HEK293 (cell line): Measurements from ENCODE around the gene ARG2.

Experiments used
- CTCF ChIA-PET: fragments of 350-600 bp; formaldehyde crosslinking; extraction: SDS; loops from one replicate; lab custom pipeline; 2021; ENCODE audit warnings: antibody characterized with exemption; lab: Yijun Ruan, JAX
- POLR2A ChIA-PET: fragments of 300-600 bp; formaldehyde crosslinking; extraction: SDS; loops from one replicate; lab custom pipeline; 2020; ENCODE audit warnings: antibody characterized with exemption, inconsistent platforms; lab: Yijun Ruan, JAX
- H3K27ac ChIP-seq: fragments of 200-500 bp; sonication (Bioruptor generic); 2 replicates; pipeline ENCODE4 v1.5.1; 2014; ENCODE audit warnings: low read depth, low read length, control low read depth, inconsistent platforms; ENCODE audit errors: extremely low read depth
- H3K36me3 ChIP-seq, 2 experiments: fragments of 200-500 bp in 1 of 2; sonication (Bioruptor generic) in 1 of 2; 1 replicate in 1 of 2; 2 replicates in 1 of 2; pipeline ENCODE4 v1.5.1; 2014 to 2017; ENCODE audit warnings: inconsistent platforms in 2 of 2, low read length in 2 of 2; ENCODE audit not compliant: control insufficient read depth in 2 of 2, insufficient read depth in 1 of 2
- H3K4me1 ChIP-seq: fragments of 200-500 bp; sonication (Bioruptor generic); 2 replicates; pipeline ENCODE4 v1.5.1; 2014; ENCODE audit warnings: mild to moderate bottlenecking, low read length, inconsistent platforms; ENCODE audit not compliant: control insufficient read depth, insufficient read depth
- H3K4me3 ChIP-seq: 2 replicates; pipeline ENCODE4 v1.5.1; 2011; ENCODE audit warnings: low read depth, mild to moderate bottlenecking, control low read depth, low read length, moderate library complexity
- H3K9me3 ChIP-seq: fragments of 200-500 bp; sonication (Bioruptor generic); 2 replicates; pipeline ENCODE4 v1.5.1; 2014; ENCODE audit warnings: low read depth, low read length, inconsistent platforms; ENCODE audit not compliant: control insufficient read depth, insufficient read depth
- CTCF ChIP-seq: fragments of 450-650 bp; formaldehyde crosslinking; IDR thresholded peaks from 2 replicates; pipeline ENCODE4 v1.5.1; 2016; ENCODE audit warnings: missing biosample characterization, missing genetic modification characterization
- GFI1B ChIP-seq: fragments of 450-650 bp; formaldehyde crosslinking; IDR thresholded peaks from 2 replicates; pipeline ENCODE4 v1.5.1; 2016; ENCODE audit warnings: missing biosample characterization, missing genetic modification characterization
- GLI2 ChIP-seq: fragments of 450-650 bp; formaldehyde crosslinking; IDR thresholded peaks from 2 replicates; pipeline ENCODE4; 2017; ENCODE audit warnings: missing biosample characterization, missing genetic modification characterization, low read depth, borderline replicate concordance
- KLF8 ChIP-seq: fragments of 450-650 bp; formaldehyde crosslinking; IDR thresholded peaks from 2 replicates; pipeline ENCODE4 v1.5.1; 2016; ENCODE audit warnings: missing biosample characterization, missing genetic modification characterization
- PBX3 ChIP-seq: sonication (generic); formaldehyde crosslinking; IDR thresholded peaks from 2 replicates; pipeline ENCODE4 v1.8.1; 2022; ENCODE audit warnings: mild to moderate bottlenecking, moderate library complexity, missing genetic modification reagents
- TRIM28 ChIP-seq: IDR thresholded peaks from 2 replicates; pipeline ENCODE4 v1.6.1; 2011; ENCODE audit warnings: low read length, control low read depth, borderline replicate concordance
- ZNF121 ChIP-seq: fragments of 450-650 bp; formaldehyde crosslinking; IDR thresholded peaks from 2 replicates; pipeline ENCODE4 v1.5.1; 2016; ENCODE audit warnings: missing biosample characterization, missing genetic modification characterization
- ZNF26 ChIP-seq: fragments of 450-650 bp; formaldehyde crosslinking; IDR thresholded peaks from 2 replicates; pipeline ENCODE4 v1.5.1; 2016; ENCODE audit warnings: missing biosample characterization, missing genetic modification characterization
- ZNF280C ChIP-seq: fragments of 450-650 bp; formaldehyde crosslinking; IDR thresholded peaks from 2 replicates; pipeline ENCODE4 v1.5.1; 2016; ENCODE audit warnings: missing biosample characterization, missing genetic modification characterization
- ZNF426 ChIP-seq: fragments of 450-650 bp; formaldehyde crosslinking; IDR thresholded peaks from 2 replicates; pipeline ENCODE4 v1.5.1; 2017; ENCODE audit warnings: missing biosample characterization, missing genetic modification characterization, mild to moderate bottlenecking, inconsistent platforms, moderate library complexity
- ZNF558 ChIP-seq: fragments of 450-650 bp; formaldehyde crosslinking; IDR thresholded peaks from 2 replicates; pipeline ENCODE4 v1.5.1; 2016; ENCODE audit warnings: missing biosample characterization, missing genetic modification characterization
- ZNF623 ChIP-seq: fragments of 450-650 bp; formaldehyde crosslinking; IDR thresholded peaks from 2 replicates; pipeline ENCODE4 v1.5.1; 2016; ENCODE audit warnings: missing biosample characterization, missing genetic modification characterization
- ZNF624 ChIP-seq: fragments of 450-650 bp; formaldehyde crosslinking; IDR thresholded peaks from 2 replicates; pipeline ENCODE4 v1.5.1; 2017; ENCODE audit warnings: missing biosample characterization, missing genetic modification characterization
- ZNF670 ChIP-seq: fragments of 450-650 bp; formaldehyde crosslinking; IDR thresholded peaks from 2 replicates; pipeline ENCODE4 v1.5.1; 2016; ENCODE audit warnings: missing biosample characterization, missing genetic modification characterization, low read depth
- ZNF704 ChIP-seq: fragments of 450-650 bp; formaldehyde crosslinking; IDR thresholded peaks from 2 replicates; pipeline ENCODE4 v1.5.1; 2016; ENCODE audit warnings: missing biosample characterization, missing genetic modification characterization
- ZNF707 ChIP-seq: fragments of 450-650 bp; formaldehyde crosslinking; IDR thresholded peaks from 2 replicates; pipeline ENCODE4 v1.5.1; 2016; ENCODE audit warnings: missing biosample characterization, missing genetic modification characterization
- TF ChIP-seq, protein P1 (sequence below): fragments of 450-650 bp; formaldehyde crosslinking; IDR thresholded peaks from 2 replicates; pipeline ENCODE4 v1.5.1; 2016; ENCODE audit warnings: missing biosample characterization, missing genetic modification characterization
- TF ChIP-seq, protein P2 (sequence below): fragments of 450-650 bp; formaldehyde crosslinking; IDR thresholded peaks from 2 replicates; pipeline ENCODE4 v1.5.1; 2016; ENCODE audit warnings: missing biosample characterization, missing genetic modification characterization

ARG2 gene

DNA sequence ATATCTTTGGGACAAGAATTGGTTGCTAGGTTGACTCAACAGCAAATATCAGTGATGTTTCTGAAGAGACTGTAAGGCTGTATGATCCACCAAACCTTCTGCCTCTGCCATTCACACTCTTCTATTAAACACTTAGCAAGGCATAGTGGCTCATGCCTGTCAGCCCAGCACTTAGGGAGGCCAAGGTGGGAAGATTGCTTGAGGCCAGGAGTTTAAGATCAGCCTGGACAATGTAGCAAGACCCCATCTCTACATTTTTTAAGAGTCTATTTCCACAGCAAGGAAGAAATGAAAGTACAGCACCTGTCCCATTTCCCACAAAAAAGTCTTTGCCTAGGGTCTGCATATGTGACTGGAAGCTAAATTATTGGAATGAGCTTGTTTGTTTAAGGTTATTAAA is 7.8 kb downstream of the ARG2 start:
- Histone ChIP-seq H3K4me3 (no peak overlapping the region), H3K27ac (no peak overlapping the region)
- POLR2A ChIA-PET = no interaction called here
- 0 out of 2 replicates have a peak, but pooled peaks have one; percentile 37 for TF ChIP-seq ZNF121 (tag by site-specific recombination)
- TF ChIP-seq GLI2 (tag by site-specific recombination) = no peak
- TF ChIP-seq, all 188 proteins: peak for 1
- CTCF ChIA-PET = interaction anchor here (1.5 kb wide), 1 partner anchor 9 kb away, joined by 3 read pairs; no protein-coding TSS in a partner anchor
- H3K9me3 ChIP-seq = no peaks in the 10 kb centered on the region
- H3K4me1 ChIP-seq = peaks cover 5% of the 10 kb centered on the region; the same call in 1 of the 2 replicates
- peaks cover 0 to 11% of the 10 kb centered on the region in 2 experiments; a peak in 2 of 3 replicates for H3K36me3 ChIP-seq

DNA sequence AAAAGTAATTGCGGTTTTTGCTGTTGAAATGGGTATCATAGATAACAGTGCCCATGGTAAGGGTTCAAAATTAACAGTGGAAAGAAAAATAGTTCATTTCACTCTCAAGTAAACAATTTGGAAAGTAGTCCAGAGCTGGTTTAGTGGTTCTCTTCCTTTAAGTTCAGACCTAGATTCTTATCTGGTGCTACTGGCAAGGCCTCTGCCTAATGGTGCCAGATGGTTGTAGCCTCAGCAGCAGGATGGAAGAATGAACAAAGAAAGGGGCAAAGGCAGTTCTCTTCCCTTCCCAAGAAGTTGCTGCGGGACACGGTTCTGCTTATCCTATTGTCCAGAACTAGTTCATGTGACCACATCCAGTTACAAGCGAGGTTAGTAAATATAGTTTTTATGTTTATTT is 10.5 kb downstream of the ARG2 start:
- Histone ChIP-seq H3K4me1 (no peaks in the 10 kb centered on the region), H3K36me3 (peaks cover 0 to 7% of the 10 kb centered on the region in 2 experiments; a peak in 2 of 3 replicates), H3K4me3 (no peak overlapping the region), H3K9me3 (no peaks in the 10 kb centered on the region), H3K27ac (no peak overlapping the region)
- ChIA-PET POLR2A (no interaction called here), CTCF (interaction anchor here (1.2 to 1.3 kb wide), 2 partner anchors 30 to 59 kb away, joined by 3 to 7 read pairs; partner anchors contain the start of gene PIGH)
- TF ChIP-seq PBX3 (CRISPR knock-in tag) (no peak), KLF8 (tag by site-specific recombination) (no peak), ZNF558 (tag by site-specific recombination) (no peak), ZNF426 (tag by site-specific recombination) (no peak), ZNF704 (no peak)
- TF ChIP-seq, protein P1, sequence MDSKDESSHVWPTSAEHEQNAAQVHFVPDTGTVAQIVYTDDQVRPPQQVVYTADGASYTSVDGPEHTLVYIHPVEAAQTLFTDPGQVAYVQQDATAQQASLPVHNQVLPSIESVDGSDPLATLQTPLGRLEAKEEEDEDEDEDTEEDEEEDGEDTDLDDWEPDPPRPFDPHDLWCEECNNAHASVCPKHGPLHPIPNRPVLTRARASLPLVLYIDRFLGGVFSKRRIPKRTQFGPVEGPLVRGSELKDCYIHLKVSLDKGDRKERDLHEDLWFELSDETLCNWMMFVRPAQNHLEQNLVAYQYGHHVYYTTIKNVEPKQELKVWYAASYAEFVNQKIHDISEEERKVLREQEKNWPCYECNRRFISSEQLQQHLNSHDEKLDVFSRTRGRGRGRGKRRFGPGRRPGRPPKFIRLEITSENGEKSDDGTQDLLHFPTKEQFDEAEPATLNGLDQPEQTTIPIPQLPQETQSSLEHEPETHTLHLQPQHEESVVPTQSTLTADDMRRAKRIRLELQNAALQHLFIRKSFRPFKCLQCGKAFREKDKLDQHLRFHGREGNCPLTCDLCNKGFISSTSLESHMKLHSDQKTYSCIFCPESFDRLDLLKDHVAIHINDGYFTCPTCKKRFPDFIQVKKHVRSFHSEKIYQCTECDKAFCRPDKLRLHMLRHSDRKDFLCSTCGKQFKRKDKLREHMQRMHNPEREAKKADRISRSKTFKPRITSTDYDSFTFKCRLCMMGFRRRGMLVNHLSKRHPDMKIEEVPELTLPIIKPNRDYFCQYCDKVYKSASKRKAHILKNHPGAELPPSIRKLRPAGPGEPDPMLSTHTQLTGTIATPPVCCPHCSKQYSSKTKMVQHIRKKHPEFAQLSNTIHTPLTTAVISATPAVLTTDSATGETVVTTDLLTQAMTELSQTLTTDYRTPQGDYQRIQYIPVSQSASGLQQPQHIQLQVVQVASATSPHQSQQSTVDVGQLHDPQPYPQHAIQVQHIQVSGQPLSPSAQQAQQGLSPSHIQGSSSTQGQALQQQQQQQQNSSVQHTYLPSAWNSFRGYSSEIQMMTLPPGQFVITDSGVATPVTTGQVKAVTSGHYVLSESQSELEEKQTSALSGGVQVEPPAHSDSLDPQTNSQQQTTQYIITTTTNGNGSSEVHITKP (tag by site-specific recombination) = no peak

GRCh38 chr14:67630938-67631337 is 11.2 kb downstream of the ARG2 start:
- no peak overlapping the region for H3K27ac ChIP-seq
- H3K4me3 ChIP-seq = no peak overlapping the region
- ChIA-PET CTCF (interaction anchor here (1.2 to 1.4 kb wide), 3 partner anchors 12 to 60 kb away, joined by 3 to 7 read pairs (median 3); partner anchors contain the start of gene PIGH), POLR2A (interaction anchor here (1.4 kb wide), 1 partner anchor 11 kb away, joined by 4 read pairs; the partner anchor contains the start of gene ARG2)
- H3K4me1 ChIP-seq = no peaks in the 10 kb centered on the region
- H3K9me3 ChIP-seq = no peaks in the 10 kb centered on the region
- peaks cover 0 to 7% of the 10 kb centered on the region in 2 experiments; a peak in 2 of 3 replicates for H3K36me3 ChIP-seq
- TF ChIP-seq GLI2 (tag by site-specific recombination) = no peak
- no peak for TF ChIP-seq ZNF707 (tag by site-specific recombination)
- TF ChIP-seq CTCF (tag by site-specific recombination) = no peak
- TF ChIP-seq ZNF26 (tag by site-specific recombination) = no peak
- no peak for TF ChIP-seq ZNF623 (tag by site-specific recombination)
- TF ChIP-seq, protein P2, sequence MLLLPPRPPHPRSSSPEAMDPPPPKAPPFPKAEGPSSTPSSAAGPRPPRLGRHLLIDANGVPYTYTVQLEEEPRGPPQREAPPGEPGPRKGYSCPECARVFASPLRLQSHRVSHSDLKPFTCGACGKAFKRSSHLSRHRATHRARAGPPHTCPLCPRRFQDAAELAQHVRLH = no peak
- no peak for TF ChIP-seq GFI1B
- TF ChIP-seq ZNF624 (tag by site-specific recombination) = no peak
- TF ChIP-seq TRIM28 = no peak
- no peak for TF ChIP-seq ZNF280C (tag by site-specific recombination)
- TF ChIP-seq ZNF670 (tag by site-specific recombination) = no peak
